Measurements from ENCODE around the gene NIM1K.

GRCh38 chr5:43270645-43271044 is 78.6 kb downstream of the NIM1K start:
- no peak for TF ChIP-seq TAF1 (IDR thresholded peaks at IDR 0.05; ENCODE audit: low read depth, low read length)
- TF ChIP-seq POLR2A (IDR thresholded peaks at IDR 0.05; ENCODE audit: low read depth, low read length) = no peak
- no peak for TF ChIP-seq POLR2AphosphoS5 (IDR thresholded peaks at IDR 0.05; ENCODE audit: low read depth, low read length)
